ENCODE results near the gene TMEM18. TPM values are rescaled to one million over a fixed set of nuclear protein-coding genes. Genes with fewer than 3 reads are reported as not detected.

Gene TMEM18
- total and polyA plus RNA-seq, 2 experiments from 2014 or later = 15.0 to 41.9 TPM

GRCh38 chr2:637804-638203 is 39.4 kb downstream of the TMEM18 start:
- peaks cover 17% of the 10 kb centered on the region for H3K9me3 Mint-ChIP-seq
- peaks cover 10% of the 10 kb centered on the region; the same call in 2 of the 3 replicates for H3K36me3 Mint-ChIP-seq (ENCODE audit: low read depth)
- H3K4me3 Mint-ChIP-seq = no peak overlapping the region
- DNase-seq (ENCODE audit: low spot score) = no peak
- Histone ChIP-seq H3K4me3 (no peak overlapping the region), H3K4me1 (ENCODE audit: insufficient read depth) (no peaks in the 10 kb centered on the region), H4K20me1 (replicated peaks; ENCODE audit: insufficient read depth) (no peaks in the 10 kb centered on the region), H3K4me2 (no peak overlapping the region), H3K27ac (ENCODE audit: low read depth) (no peak overlapping the region), H2AFZ (no peak overlapping the region), H3K9me2 (ENCODE audit: insufficient read depth) (no peaks in the 10 kb centered on the region), H3K36me3 (ENCODE audit: insufficient read depth) (no peaks in the 10 kb centered on the region), H3F3A (replicated peaks; ENCODE audit: low read depth) (no peaks in the 10 kb centered on the region), H3K27me3 (ENCODE audit: insufficient read depth) (peaks cover 16% of the 10 kb centered on the region), H3K79me2 (replicated peaks; ENCODE audit: insufficient read depth) (no peaks in the 10 kb centered on the region)
- no peak for TF ChIP-seq JUNB (IDR thresholded peaks at IDR 0.05; ENCODE audit: unreplicated experiment)
- TF ChIP-seq ZNF114 (CRISPR knock-in tag; IDR thresholded peaks at IDR 0.05) = no peak
- no peak for TF ChIP-seq NANOG (IDR thresholded peaks at IDR 0.05; ENCODE audit: borderline replicate concordance)
- no peak for TF ChIP-seq ZNF462 (CRISPR knock-in tag; IDR thresholded peaks at IDR 0.05)
- TF ChIP-seq STAT1 (IDR thresholded peaks at IDR 0.05; ENCODE audit: unreplicated experiment) = no peak
- TF ChIP-seq ZNF331 (CRISPR knock-in tag; IDR thresholded peaks at IDR 0.05; ENCODE audit: low read depth) = no peak
- TF ChIP-seq EZH2 (IDR thresholded peaks at IDR 0.05; ENCODE audit: low read depth, unreplicated experiment) = no peak
- no peak for TF ChIP-seq REST (IDR thresholded peaks at IDR 0.05; ENCODE audit: unreplicated experiment)
- TF ChIP-seq CREB1 (CRISPR knock-in tag; IDR thresholded peaks at IDR 0.05; ENCODE audit: low read depth) = no peak
- peaks cover 8% of the 10 kb centered on the region for H3K4me1 Mint-ChIP-seq
- H3K27ac Mint-ChIP-seq = no peak overlapping the region
- no peak for ATAC-seq
- H3K27me3 Mint-ChIP-seq (ENCODE audit: insufficient read depth, low read depth, poor library complexity) = peaks cover 5% of the 10 kb centered on the region
